Kidney (tissue), 14 donors: ENCODE measurements around the gene TBC1D17. TPM values are rescaled to one million over a fixed set of nuclear protein-coding genes. Genes with fewer than 3 reads are reported as not detected.

Source experiments
- DNase-seq, 5 donors: peaks; one replicate each; pipeline ENCODE4 v3.0.0-alpha.2; 2013 to 2020
- FAIRE-seq: peaks from 2 replicates; lab custom pipeline; 2012; peaks lifted over from hg19 to GRCh38; lab: Jason Lieb, UNC
- H3K27ac ChIP-seq, 2 donors: one replicate each; pipeline ENCODE4 v1.7.0; 2013; ENCODE audit warnings: low read depth in 2 of 2, low read length in 2 of 2, inconsistent platforms in 1 of 2
- H3K27me3 ChIP-seq: one replicate; pipeline ENCODE4 v1.7.1; 2013; ENCODE audit warnings: low read length, inconsistent platforms; ENCODE audit not compliant: control insufficient read depth, insufficient read depth
- H3K36me3 ChIP-seq, 3 donors: one replicate each; pipeline versions ENCODE4 v1.7.0 to v1.7.1; 2013; ENCODE audit warnings: low read length in 3 of 3, control low read depth in 1 of 3, inconsistent platforms in 1 of 3; ENCODE audit not compliant: insufficient read depth in 3 of 3, control insufficient read depth in 2 of 3
- H3K4me1 ChIP-seq, 3 donors: one replicate each; pipeline versions ENCODE4 v1.7.0 to v1.7.1; 2013; ENCODE audit warnings: low read length in 3 of 3, inconsistent platforms in 1 of 3, low read depth in 1 of 3; ENCODE audit not compliant: control insufficient read depth in 2 of 3, insufficient read depth in 2 of 3
- H3K4me3 ChIP-seq, 3 donors: one replicate each; pipeline versions ENCODE4 v1.7.0 to v1.8.1; 2013; ENCODE audit warnings: low read length in 3 of 3, control low read depth in 1 of 3, inconsistent platforms in 1 of 3
- H3K9ac ChIP-seq, 3 donors: one replicate each; pipeline versions ENCODE4 v1.7.0 to v1.7.1; 2013; ENCODE audit warnings: low read length in 3 of 3, control low read depth in 1 of 3, inconsistent platforms in 1 of 3
- H3K9me3 ChIP-seq, 3 donors: one replicate each; pipeline versions ENCODE4 v1.7.0 to v1.7.1; 2013; ENCODE audit warnings: low read length in 3 of 3, control low read depth in 1 of 3, inconsistent platforms in 1 of 3; ENCODE audit not compliant: control insufficient read depth in 2 of 3, insufficient read depth in 1 of 3
- intact Hi-C: fragments of 100-400 bp; cut with DNase I; formaldehyde crosslinking; loops from one replicate; pipeline ENCODE4 v1.11.1; 2022
- polyA plus RNA-seq: library from polyadenylated mRNA; stranded (reverse); fragments of 350-450 nt; fragmentation: Illumina TruSeq; extraction: RNeasy Lipid Tissue Mini Kit (QIAGEN cat#74804); gene quantifications from one replicate; pipeline ENCODE4 v1.2.3, GENCODE V29; 2014; ENCODE audit warnings: low read depth, low replicate concordance; ENCODE audit not compliant: insufficient read depth
- total RNA-seq: library from RNA; stranded (reverse); fragmentation: NEBNext Ultra II Directional; extraction: Animal tissue kit (Norgen Biotek cat#: 25700); gene quantifications from one replicate; pipeline ENCODE4 v1.2.1, GENCODE V29; 2021
- TF ChIP-seq, protein P1 (sequence below): IDR thresholded peaks from 3 replicates; pipeline ENCODE4 v1.5.1; 2012; ENCODE audit warnings: mild to moderate bottlenecking, moderate library complexity, borderline replicate concordance; ENCODE audit not compliant: insufficient read depth; ENCODE audit errors: extremely low read depth
- donor health status: control.
- donor health status: control.
- donor health status: control.
- donor health status: control.
- donor health status: control.
- donor health status: DM: yes; HTN: yes; CAD: no.
- donor health status: Normal renal cell carcinoma (clear cell type).

Gene TBC1D17
- total and polyA plus RNA-seq, 2 donors from 2014 or later, result 34.8 to 43.6 TPM

DNA sequence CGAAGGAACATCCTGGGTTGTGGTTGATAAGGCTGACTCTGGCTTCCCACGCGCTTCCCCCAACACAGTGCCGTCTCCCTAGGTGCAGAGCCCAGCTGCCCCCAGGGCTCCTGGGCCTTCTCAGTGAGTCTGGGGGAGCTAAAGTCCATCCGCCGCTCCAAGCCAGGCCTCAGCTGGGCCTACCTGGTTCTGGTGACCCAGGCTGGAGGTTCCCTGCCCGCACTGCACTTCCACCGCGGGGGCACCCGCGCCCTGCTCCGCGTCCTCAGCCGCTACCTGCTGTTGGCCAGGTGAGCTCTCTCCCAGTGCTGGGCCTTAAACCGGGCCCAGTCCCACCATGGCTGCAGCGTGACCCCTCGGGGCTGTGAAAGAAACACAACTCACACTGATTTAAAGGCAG lies 3.7 kb downstream of the TBC1D17 start:
- no peaks in the 10 kb centered on the region for H3K27me3 ChIP-seq
- intact Hi-C loops, result no loop called here
- H3K36me3 ChIP-seq, result peaks cover 8 to 63% (median 34%) of the 10 kb centered on the region in 3 donors
- H3K27ac ChIP-seq, result no peak overlapping the region
- no peak overlapping the region for H3K4me3 ChIP-seq
- H3K9me3 ChIP-seq, result peaks cover 0 to 5% (median 0%) of the 10 kb centered on the region in 3 donors
- peaks cover 0 to 11% (median 6%) of the 10 kb centered on the region in 3 donors for H3K4me1 ChIP-seq
- FAIRE-seq (no peak), DNase-seq (peak in 2 of 5 donors; percentile 43 to 81)
- H3K9ac ChIP-seq, result no peak overlapping the region
- TF ChIP-seq, protein P1, sequence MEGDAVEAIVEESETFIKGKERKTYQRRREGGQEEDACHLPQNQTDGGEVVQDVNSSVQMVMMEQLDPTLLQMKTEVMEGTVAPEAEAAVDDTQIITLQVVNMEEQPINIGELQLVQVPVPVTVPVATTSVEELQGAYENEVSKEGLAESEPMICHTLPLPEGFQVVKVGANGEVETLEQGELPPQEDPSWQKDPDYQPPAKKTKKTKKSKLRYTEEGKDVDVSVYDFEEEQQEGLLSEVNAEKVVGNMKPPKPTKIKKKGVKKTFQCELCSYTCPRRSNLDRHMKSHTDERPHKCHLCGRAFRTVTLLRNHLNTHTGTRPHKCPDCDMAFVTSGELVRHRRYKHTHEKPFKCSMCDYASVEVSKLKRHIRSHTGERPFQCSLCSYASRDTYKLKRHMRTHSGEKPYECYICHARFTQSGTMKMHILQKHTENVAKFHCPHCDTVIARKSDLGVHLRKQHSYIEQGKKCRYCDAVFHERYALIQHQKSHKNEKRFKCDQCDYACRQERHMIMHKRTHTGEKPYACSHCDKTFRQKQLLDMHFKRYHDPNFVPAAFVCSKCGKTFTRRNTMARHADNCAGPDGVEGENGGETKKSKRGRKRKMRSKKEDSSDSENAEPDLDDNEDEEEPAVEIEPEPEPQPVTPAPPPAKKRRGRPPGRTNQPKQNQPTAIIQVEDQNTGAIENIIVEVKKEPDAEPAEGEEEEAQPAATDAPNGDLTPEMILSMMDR, result no peak

DNA sequence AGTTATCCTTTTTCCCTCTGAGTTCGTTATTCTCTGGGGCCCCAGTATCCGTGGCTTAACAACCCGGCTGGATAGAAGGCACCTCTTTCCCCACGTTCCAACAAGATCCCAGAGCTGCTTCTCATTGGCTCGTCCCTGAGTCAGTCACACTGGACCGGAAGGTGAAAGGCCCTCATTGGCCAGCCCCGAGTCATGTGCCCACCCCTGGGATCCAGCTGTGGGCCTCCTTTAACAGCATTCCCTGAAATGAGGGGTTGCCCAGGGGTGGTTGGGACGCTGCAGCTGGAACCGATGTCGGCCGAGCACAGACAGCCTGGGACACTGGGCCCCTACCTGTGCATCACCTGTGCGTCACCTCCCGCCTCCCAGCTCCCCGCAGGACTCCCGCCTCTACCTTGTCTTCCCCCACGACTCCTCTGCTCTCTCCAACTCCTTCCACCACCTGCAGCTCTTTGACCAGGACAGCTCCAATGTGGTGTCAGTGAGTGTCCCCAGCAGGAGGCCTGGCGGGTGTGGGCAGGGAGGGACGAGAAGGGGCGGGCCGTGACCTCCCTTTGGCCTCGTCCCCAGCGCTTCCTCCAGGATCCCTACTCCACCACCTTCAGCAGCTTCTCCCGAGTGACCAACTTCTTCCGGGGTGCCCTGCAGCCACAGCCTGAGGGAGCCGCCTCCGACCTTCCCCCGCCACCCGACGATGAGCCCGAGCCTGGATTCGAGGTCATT lies 4.3 kb downstream of the TBC1D17 start:
- Histone ChIP-seq H3K9ac (no peak overlapping the region), H3K4me1 (peaks cover 0 to 11% (median 6%) of the 10 kb centered on the region in 3 donors), H3K36me3 (peaks cover 8 to 63% (median 34%) of the 10 kb centered on the region in 3 donors), H3K27ac (no peak overlapping the region), H3K4me3 (no peak overlapping the region), H3K9me3 (peaks cover 0 to 5% (median 0%) of the 10 kb centered on the region in 3 donors), H3K27me3 (no peaks in the 10 kb centered on the region)
- no peak for FAIRE-seq
- TF ChIP-seq, protein P1, result no peak
- peak in 2 of 5 donors; percentile 45 to 70 for DNase-seq
- intact Hi-C loops, result no loop called here

DNA sequence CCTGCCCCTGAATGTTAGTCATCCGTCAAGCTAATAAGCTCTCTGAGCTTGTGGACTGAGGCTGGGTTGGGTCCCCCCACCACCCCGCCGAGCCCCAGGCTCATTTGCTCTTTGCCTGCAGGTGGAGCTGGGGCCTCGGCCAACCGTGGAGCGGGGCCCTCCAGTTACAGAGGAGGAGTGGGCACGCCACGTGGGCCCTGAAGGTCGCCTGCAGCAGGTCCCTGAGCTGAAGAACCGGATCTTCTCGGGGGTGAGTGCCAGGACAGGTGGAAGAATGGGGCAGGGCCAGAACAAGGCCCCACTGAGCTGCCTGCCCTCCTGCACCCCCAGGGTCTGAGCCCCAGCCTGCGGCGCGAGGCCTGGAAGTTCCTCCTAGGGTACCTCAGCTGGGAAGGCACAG lies 5.1 kb downstream of the TBC1D17 start:
- DNase-seq (peak in 2 of 5 donors; percentile 32 to 76), FAIRE-seq (no peak)
- peaks cover 0 to 5% (median 0%) of the 10 kb centered on the region in 3 donors for H3K9me3 ChIP-seq
- H3K4me1 ChIP-seq, result peaks cover 0 to 13% (median 6%) of the 10 kb centered on the region in 3 donors
- no peak overlapping the region for H3K4me3 ChIP-seq
- no peak overlapping the region for H3K9ac ChIP-seq
- H3K27ac ChIP-seq, result no peak overlapping the region
- intact Hi-C loops, result no loop called here
- peaks cover 8 to 63% (median 34%) of the 10 kb centered on the region in 3 donors for H3K36me3 ChIP-seq
- H3K27me3 ChIP-seq, result no peaks in the 10 kb centered on the region
- TF ChIP-seq, protein P1, result no peak
